GM10266 (cell line): ENCODE measurements around the gene SHE.

Source experiments
- DNase-seq: peaks from one replicate; pipeline ENCODE4 v3.0.0; 2012; ENCODE audit errors: extremely low spot score
- TF ChIP-seq, protein P1 (sequence below): IDR thresholded peaks from 2 replicates; pipeline ENCODE4 v1.5.1; 2012; ENCODE audit warnings: mild to moderate bottlenecking, low read depth; ENCODE audit not compliant: control insufficient read depth, insufficient read depth; ENCODE audit errors: missing control alignments

SHE gene

GRCh38 chr1:154476791-154477190 is 25.4 kb downstream of the SHE start:
- DNase-seq: no peak
- TF ChIP-seq, protein P1, sequence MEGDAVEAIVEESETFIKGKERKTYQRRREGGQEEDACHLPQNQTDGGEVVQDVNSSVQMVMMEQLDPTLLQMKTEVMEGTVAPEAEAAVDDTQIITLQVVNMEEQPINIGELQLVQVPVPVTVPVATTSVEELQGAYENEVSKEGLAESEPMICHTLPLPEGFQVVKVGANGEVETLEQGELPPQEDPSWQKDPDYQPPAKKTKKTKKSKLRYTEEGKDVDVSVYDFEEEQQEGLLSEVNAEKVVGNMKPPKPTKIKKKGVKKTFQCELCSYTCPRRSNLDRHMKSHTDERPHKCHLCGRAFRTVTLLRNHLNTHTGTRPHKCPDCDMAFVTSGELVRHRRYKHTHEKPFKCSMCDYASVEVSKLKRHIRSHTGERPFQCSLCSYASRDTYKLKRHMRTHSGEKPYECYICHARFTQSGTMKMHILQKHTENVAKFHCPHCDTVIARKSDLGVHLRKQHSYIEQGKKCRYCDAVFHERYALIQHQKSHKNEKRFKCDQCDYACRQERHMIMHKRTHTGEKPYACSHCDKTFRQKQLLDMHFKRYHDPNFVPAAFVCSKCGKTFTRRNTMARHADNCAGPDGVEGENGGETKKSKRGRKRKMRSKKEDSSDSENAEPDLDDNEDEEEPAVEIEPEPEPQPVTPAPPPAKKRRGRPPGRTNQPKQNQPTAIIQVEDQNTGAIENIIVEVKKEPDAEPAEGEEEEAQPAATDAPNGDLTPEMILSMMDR: no peak

- no peak for DNase-seq
- TF ChIP-seq, protein P1: no peak
Measured at GRCh38 chr1:154474802-154475201, 27.4 kb downstream of the SHE start.

DNA sequence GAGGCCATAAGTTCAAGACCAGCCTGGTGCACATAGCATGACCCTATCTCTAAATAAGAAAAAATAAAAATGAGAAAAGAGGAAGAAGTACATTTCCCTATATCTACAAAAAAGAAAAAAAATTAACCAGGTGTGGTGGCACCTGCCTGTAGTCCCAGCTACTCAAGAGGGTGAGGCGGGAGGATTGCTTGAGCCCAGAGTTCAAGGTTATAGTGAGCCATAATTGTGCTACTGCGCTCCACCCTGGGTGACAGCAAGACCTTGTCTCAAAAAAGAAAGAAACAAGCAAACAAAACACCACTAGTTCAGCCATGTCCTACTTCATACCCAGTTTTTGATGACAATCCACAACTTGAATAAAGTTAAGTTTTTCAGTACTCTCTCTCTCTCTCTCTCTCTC is 30.9 kb downstream of the SHE start:
- no peak for DNase-seq
- TF ChIP-seq, protein P1: no peak

DNA sequence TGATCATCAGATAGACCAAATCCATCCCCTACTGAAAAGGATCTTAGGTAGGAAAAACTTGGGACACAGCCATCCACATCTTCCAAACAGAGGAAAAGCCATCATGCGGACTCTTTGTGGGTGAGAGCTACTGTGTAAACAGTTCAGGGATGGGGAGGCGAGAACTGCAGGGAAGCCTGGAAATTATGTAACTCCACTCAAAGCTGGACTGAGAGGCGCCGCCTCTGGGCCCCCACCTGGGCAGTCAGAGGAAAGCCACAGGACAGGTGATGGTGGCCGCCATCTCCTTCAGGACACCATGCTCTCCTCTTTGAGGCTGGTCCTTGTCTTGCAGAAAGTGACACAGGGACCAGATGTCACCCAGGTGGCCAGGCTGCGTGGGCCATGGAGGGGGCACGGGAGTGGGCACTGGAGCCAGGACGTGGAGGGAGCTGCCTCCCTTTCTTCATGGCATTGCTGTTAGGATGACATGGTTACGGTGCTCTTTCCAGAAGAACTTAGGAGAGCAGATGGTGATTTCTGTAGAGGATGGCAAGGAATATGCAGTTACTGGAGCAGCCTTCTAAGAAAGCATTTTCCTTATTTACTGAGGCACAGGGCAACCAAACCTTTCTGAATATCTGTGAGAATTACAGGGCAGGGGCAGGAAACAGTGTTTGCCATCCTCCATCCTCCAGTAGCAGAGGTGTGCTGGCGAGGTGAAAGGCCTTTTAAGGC is 32.2 kb downstream of the SHE start:
- TF ChIP-seq, protein P1: no peak
- DNase-seq: no peak

- DNase-seq: no peak
- TF ChIP-seq, protein P1: no peak
Measured at GRCh38 chr1:154468535-154469250, 33.5 kb downstream of the SHE start.

DNA sequence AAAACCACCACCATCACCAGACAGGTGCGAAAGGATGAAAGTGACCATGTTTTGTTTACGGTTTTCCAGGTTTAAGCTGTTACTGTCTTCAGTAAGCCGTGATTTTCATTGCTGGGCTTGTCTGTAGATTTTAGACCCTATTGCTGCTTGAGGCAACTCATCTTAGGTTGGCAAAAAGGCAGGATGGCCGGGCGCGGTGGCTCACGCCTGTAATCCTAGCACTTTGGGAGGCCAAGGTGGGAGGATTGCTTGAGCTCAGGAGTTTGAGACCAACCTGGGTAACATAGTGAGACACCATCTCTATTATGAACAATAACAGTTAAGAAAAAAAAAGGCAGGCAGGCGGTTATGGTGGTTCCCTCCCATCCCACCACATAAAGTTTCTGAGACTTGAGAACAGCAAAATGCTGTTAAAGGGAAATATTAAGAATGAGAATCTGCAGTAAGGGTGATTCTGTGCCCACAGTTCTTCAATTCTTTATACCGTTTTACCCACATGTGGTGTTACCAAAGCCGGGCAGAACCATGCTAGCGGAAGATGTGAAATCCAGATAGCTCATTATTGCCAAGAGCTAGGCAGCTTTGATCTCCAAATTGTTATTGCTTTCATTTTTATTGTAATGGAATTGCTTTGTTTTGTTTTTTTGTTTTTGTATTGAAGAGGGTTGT is 34.6 kb downstream of the SHE start:
- no peak for DNase-seq

More for the DNA sequence above, 34.6 kb downstream of the SHE start:
- TF ChIP-seq, protein P1: no peak
